GDM1 (cell line): ENCODE data around the gene TGFA.
A peak's percentile ranks its signal among the peaks of the same experiment; 100 is the strongest.
"Not testable (repeated sequence)": the region's sequence is repeated elsewhere in the genome, so short reads cannot be mapped to it uniquely, and the experiment has no call there.

Source experiments
- DNase-seq: peaks from one replicate; lab custom pipeline; 2025; lab: John Stamatoyannopoulos, UW

The TGFA gene

GRCh38 chr2:70498054-70498453 lies 55.6 kb downstream of the TGFA start:
- DNase-seq, result no peak

GRCh38 chr2:70496819-70497218 lies 56.8 kb downstream of the TGFA start:
- DNase-seq, result no peak

DNA sequence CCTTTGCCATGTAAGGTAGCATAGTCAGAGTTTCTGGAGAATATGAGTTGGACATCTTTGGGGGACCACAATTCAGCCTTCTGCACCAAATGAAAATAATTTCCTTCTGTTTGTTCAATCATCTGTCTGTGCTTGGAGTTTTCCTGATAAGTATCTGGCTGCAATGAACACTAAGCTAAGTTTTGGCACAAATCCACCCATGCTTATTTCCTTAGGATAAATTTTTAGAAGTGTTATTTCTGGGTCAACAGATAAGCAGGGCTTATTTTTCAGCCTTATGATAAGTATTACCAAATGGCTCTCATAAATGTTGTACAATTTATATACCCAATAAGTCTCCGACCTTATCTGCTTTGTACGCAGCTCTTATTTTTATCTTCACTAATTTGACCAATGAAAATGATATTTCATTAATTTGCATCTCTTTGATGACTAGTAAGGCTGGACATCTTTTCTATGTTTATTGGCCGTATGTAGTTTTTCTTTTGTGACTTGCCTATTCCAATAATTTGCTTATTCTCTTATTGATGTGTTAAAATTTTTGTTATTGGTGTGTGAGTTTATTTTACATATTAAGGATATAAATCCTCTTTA lies 59.2 kb downstream of the TGFA start:
- no peak for DNase-seq

- no peak for DNase-seq
Measured at GRCh38 chr2:70490381-70490780, 63.2 kb downstream of the TGFA start.

DNA sequence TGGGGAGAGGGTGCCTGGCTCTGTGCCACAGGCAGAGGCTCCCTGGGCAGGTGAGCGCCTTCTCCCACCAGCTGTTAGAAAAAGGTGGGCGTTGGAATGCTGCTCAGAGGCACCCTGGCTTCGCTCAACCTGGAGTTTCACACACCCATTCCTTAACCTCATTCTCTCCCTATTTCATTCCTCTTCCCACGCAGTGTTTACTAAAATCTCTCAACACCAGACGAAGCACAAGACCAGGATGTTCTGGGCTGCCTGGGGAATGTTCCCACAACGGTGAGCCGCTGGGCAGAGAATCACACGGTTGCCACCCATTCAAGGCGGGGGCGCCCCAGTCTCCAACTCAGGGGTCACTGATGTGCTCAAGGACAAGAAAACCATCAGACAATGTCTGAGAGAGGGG lies 64.5 kb downstream of the TGFA start:
- no peak for DNase-seq

DNA sequence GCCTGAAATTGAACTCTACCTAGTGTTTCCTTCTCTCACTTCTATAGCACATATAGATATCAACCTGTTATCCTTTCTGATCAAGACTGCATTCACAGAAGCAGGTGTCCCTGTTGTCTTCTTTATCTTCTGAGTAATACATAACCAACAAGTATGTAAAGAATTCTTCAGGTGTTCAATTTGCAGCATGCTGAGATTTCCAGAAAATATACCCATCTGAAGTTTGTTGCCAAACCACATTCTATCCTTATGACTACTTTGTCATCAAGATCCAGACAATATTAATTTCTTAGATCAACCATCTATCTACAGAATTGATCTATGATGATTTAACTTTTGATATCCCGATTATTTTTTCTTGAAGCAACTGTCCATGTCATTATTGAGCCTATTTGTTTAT lies 69.5 kb downstream of the TGFA start:
- DNase-seq, result no peak

GRCh38 chr2:70482401-70482800 lies 71.2 kb downstream of the TGFA start:
- no peak for DNase-seq

DNA sequence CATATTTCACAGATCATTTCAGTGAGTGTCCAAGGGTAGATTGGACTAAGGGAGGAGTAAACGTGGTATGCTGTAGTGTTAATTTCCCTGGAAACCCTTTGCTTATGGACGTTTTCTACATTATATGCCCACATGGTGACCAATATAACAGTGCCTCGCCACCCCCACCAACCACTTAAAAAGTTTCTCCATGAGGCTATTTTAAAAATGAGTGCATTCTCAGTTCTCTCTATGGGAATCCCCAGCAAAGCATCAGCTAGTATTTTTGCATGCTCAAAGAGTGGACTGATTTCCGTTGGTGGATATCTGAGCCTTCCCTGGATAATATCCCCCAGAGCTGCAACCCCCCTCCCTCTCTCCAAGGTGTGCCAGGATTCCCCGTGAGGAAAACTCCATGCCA lies 73.2 kb downstream of the TGFA start:
- DNase-seq, result no peak

GRCh38 chr2:70479816-70480215 lies 73.8 kb downstream of the TGFA start:
- no peak for DNase-seq

DNA sequence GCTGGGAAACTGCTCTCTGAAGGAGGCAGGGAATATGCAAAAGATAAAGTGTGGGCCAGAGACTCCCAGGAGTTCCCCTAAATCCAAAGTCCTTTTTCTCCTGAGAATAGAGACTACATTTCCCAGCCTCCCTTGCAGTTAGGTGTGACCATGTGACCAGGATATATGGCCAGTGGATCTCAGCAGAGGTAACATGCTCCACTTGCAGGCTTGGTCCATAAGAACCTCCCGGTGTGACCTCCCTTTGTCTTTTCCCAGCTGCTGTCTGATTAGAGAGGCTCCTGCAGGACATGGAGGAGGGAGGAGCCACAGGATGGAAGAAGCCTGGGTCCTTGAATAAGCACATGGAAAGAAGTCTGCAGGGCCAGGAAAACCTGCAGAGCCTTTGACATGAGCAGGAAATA lies 76.2 kb downstream of the TGFA start:
- DNase-seq, result no peak

DNA sequence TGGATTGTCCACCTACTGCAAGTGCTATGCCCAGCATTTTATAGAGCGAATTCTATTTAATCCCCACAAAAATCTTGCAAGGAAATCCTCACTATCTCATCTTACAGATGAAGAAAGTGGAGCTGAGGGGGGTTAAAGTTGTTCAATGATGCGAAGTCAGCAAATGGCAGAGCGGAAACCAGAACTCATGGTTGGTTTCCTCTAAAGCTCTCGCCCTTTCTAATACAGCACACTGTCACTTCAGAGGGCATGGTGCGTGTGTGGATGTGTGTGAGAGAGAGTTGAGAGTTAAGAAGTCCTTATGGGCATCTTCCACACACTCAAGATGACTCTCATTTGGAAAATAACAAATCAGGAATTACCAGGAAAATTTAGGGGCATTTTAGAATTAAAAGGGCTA lies 78.4 kb downstream of the TGFA start:
- peak; percentile 5 for DNase-seq

- DNase-seq, result no peak
Measured at GRCh38 chr2:70474256-70474848, 79.3 kb downstream of the TGFA start.

DNA sequence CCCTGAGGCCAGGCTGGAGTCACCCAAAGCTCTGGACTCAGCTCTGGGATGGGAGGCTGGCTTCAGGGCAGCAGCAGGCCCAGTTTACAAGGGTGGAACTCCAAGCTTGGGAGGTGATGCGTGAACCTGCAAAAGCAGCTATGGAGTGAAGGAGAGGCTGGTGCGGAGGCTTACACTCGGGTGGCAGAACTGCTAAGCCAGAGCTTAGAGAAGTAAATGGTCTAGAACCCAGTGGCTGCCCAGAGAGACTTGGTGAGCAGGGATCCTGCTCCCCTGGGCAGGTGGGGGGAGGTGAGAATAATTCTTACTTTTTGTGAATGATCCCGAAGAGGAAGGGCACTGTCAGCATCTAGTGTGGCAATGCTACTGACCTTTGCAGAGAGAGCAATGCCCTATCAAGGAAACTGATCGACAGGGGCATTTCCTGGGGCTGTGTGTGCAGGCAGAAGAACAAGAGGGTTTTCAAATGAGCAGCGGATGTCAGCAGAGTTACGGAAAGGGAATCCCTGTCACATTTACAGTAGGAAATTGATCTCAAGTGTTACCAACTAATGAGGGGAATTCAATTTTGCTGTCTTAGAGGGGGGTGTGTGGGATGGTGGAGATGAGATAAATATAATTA lies 80.4 kb downstream of the TGFA start:
- DNase-seq, result no peak

GRCh38 chr2:70472221-70472890 lies 81.3 kb downstream of the TGFA start:
- DNase-seq, result no peak

- no peak for DNase-seq
Measured at GRCh38 chr2:70471129-70471528, 82.5 kb downstream of the TGFA start.

- DNase-seq, result no peak
Measured at GRCh38 chr2:70469961-70470360, 83.7 kb downstream of the TGFA start.

- no peak for DNase-seq
Measured at GRCh38 chr2:70469435-70469834, 84.2 kb downstream of the TGFA start.

GRCh38 chr2:70468878-70469277 lies 84.7 kb downstream of the TGFA start:
- no peak for DNase-seq

DNA sequence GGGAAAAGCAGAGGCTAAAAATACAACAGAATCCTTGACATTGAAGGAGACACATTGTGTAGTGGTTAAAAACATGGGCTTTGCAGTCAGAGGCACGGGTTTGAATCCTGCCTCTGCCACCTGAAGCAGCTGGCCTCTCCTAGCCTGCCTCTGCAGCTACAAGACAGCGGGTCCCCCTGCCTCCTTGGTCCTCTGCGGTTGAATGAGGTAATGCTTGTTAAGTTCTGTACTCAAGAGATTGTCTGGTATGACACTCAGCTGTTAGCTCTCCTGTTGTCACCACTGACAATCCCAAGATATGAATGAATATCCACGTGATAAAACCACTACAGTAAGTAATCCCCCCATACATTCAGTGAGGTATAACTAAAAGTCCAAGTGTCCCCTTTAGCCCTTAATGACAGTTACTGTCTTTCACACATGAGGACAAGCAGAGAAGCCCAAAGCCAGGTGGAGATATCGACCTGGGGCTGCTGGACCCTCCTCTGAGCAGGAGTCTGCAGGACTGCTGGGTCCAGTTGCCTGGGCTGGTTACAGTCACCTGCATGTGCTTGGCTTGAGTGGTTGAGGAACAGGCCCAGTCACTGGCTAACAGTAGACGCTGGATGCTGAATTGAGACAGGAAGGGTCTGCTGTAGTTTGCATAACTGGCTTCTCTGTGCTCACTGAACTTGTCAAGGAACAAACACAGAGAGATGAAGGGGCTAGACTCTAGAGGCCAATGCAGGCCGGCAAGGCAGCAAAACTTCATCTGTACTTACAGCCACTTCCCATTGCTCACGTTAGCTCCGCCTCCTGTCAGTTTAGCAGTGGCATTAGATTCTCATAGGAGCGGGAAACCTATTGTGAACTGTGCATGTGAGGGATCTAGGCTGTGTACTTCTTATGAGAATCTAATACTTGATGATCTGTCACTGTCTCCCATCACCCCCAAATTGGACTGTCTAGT lies 85.5 kb downstream of the TGFA start:
- no peak for DNase-seq

DNA sequence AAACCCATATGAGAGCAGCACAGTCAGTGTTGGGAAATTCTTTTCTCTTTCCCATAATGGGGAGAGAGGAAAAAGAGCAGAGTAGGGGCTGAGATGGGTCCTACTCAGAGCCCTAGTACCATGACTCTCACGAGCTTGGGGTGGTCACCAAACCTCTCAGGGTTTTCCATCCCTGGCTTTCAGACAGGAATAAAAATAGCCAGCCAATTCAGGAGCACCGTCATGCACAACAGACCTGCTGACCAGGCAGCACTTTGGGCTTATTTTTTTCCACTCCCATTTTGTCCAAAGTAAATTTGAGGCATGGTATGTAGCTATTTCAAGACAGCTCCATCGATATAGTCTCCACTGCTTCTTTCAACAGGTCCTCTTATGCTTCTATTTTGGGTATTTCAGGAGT lies 86.4 kb downstream of the TGFA start:
- no peak for DNase-seq

- DNase-seq, result not testable (repeated sequence)
Measured at GRCh38 chr2:70466647-70467046, 87.0 kb downstream of the TGFA start.

DNA sequence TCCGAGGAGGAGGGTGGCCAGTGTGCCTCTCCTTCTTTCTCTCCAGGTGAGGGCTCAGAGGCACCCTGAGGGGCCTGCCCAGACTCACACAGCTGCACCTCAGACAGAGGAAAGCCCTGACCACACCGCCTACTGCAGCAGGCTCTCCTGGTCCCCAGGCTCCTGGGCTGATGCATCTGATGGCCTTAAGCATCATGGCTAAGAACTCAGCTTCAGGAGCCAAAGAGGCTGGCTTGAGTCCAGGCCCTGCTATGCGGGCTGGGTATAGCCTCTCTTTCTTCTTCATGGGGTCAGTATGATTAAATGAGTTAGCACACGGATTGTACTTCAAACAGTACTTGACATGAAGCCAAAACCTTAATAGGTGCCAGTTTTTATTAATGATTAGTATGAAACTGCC lies 89.6 kb downstream of the TGFA start:
- no peak for DNase-seq
